GM18868 (cell line): ENCODE results near the gene RABGAP1.

Experiments
- ATAC-seq: cut with Tn5 transposase; IDR thresholded peaks from one replicate; pipeline ENCODE4 v1.9.1; 2021; ENCODE audit warnings: mild to moderate bottlenecking, moderate library complexity; ENCODE audit not compliant: unreplicated experiment

Gene RABGAP1

GRCh38 chr9:122944960-122945888 lies 4.4 kb downstream of the RABGAP1 start:
- ATAC-seq = no peak

DNA sequence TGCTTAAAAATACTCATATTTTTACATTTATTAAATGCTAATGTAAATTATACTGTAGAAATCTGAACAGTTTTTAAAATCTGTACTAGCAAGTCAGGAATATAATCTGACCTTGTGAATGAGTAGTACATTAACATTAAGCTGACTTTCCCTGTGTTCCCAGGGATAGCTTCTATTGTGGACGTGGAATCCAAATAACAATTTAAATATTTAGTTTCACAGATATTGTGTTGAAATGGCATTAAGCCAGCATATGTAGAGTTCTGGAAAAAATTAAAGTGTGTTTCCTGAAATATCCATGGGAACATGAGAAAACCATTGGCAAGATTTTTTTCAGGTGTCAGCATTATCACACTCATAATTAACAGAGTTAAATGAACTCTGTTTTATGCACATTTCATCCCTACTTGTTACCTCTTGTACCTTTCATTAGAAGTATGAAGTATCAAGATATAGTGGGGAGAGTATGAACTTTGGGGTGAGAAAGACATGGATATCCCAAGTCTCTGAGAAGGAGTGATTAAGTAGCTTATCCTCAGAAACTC lies 5.7 kb downstream of the RABGAP1 start:
- ATAC-seq = no peak

DNA sequence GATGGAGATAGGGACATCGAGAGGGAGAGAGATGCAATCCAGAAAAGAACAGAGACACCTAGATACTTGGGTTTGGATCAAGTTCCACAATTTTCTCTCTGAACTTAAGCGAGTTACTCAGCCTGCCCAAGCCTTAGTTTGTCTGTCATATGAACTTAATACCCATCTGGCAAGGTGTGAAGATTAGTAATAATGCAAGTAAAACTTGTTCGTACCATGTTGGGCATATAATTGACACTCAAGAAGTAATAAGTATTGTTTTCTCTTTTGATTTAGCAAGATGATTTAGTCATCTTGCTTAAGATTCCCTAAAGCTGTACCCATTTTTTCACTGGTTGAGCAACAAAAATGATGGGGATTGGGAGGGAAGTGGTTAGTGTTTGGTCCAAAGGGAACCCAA lies 7.5 kb downstream of the RABGAP1 start:
- no peak for ATAC-seq

GRCh38 chr9:122949696-122950095 lies 8.9 kb downstream of the RABGAP1 start:
- no peak for ATAC-seq

- ATAC-seq = no peak
Observed at GRCh38 chr9:122950263-122950662, 9.4 kb downstream of the RABGAP1 start.

GRCh38 chr9:122951056-122951455 lies 10.2 kb downstream of the RABGAP1 start:
- ATAC-seq = no peak

- no peak for ATAC-seq
Observed at GRCh38 chr9:122954253-122954691, 13.5 kb downstream of the RABGAP1 start.

- ATAC-seq = no peak
Observed at GRCh38 chr9:122955961-122956360, 15.1 kb downstream of the RABGAP1 start.

DNA sequence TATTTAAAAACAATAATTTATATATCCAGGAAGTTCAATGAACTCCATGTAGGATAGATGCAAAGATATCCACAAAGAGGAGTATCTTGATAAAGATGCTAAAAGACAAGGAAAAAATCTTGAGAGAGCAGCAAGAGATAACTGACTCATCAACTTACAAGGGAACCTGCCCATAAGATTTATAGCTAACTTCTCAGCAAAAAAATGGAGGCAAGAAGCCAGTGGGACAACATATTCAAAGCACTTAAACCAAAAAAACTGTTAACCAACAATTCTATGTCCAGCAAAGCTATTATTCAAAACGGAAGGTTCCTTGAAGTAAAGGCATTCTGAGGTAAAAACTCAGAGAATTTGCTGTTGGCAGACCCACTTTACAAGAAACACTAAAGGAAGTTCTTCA lies 20.3 kb downstream of the RABGAP1 start:
- no peak for ATAC-seq

GRCh38 chr9:122975196-122975595 lies 34.4 kb downstream of the RABGAP1 start:
- ATAC-seq = no peak

GRCh38 chr9:122978601-122979000 lies 37.8 kb downstream of the RABGAP1 start:
- no peak for ATAC-seq

DNA sequence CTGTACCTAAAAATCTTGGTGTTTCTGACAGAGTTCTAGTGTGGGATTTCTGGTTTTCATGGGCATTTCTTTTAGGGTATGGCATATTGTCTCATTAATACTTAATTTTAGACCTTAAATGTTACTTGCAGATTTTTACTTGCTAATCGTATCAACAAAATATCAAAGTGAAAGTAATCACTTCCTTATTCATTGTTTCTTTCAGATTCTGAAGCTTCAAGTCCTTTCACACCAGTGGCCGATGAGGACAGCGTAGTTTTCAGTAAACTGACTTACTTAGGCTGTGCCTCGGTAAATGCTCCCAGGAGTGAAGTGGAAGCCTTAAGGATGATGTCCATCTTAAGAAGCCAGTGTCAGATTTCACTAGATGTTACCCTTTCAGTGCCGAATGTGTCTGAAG lies 45.2 kb downstream of the RABGAP1 start:
- ATAC-seq = no peak

DNA sequence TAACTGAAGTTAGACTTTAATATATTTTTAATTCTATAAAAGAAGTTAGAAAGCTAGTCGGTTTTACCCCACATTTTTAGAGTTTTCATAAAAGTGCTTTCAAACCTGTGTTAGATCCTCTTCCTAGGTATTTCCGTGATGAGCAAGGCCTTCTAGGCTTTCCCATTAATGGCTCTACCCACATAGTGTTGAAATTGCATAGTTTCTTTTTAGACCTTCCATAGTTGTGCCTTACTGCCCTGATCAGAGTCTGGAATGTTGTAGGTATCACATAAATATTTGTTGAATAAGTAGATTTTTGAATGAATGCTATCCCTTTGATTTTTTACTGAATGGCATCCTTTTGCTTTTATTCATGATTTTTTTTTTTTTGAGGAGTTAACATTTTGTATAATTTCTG lies 47.3 kb downstream of the RABGAP1 start:
- ATAC-seq = no peak

- peak; percentile 62 for ATAC-seq
Observed at GRCh38 chr9:122988920-122989621, 48.3 kb downstream of the RABGAP1 start.

GRCh38 chr9:122991370-122991830 lies 50.6 kb downstream of the RABGAP1 start:
- no peak for ATAC-seq

- no peak for ATAC-seq
Observed at GRCh38 chr9:122996586-122996985, 55.8 kb downstream of the RABGAP1 start.

DNA sequence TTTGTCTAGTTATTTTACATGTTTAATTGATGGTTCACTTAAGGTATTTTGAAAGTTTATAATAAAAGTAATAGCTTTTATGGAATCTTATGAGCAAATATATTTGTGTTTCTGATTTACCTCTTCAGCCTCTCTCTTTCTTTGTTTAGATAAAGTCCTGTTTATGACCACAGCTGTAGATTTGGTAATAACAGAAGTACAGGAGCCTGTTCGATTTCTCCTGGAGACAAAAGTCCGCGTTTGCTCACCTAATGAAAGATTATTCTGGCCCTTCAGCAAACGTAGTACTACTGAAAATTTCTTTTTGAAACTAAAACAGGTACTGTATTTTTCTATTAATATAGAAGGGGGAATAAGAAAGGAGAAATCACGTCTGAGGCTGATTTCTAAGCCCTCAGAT lies 57.6 kb downstream of the RABGAP1 start:
- no peak for ATAC-seq

GRCh38 chr9:123000371-123001068 lies 59.7 kb downstream of the RABGAP1 start:
- ATAC-seq = no peak

GRCh38 chr9:123002754-123003153 lies 61.9 kb downstream of the RABGAP1 start:
- ATAC-seq = no peak

- ATAC-seq = no peak
Observed at GRCh38 chr9:123003466-123003865, 62.6 kb downstream of the RABGAP1 start.

DNA sequence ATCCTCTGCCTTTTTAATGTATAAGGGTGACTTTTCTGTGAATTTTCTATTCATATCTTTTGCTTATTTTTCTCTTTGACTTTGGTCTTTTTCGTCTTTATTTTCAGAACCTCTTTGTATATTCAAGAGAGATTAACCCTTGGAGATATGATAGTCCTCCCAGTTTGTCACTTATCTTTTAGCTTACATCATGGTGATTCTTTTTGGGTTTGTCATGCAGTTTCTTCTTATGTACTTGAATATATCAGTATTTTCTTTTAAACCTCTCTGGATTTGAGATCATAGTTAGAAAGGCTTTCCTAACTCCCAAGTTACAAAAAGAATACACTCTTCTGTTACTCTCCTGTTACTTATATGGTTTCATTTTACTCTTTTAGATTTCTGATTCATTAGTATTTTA lies 65.1 kb downstream of the RABGAP1 start:
- no peak for ATAC-seq
